ENCODE data around the gene FAM174B.

Gene FAM174B

GRCh38 chr15:92597548-92597947 lies 58.0 kb downstream of the FAM174B start:
- no peak for DNase-seq (ENCODE audit: low read depth)
- no peak for TF ChIP-seq CTCF (conservative IDR thresholded peaks at IDR 0.05; ENCODE audit: control insufficient read depth, insufficient read depth, low read depth, low read length)
- H3K4me3 ChIP-seq (ENCODE audit: control insufficient read depth, low read depth, low read length) = no peak overlapping the region

- no peak for DNase-seq (ENCODE audit: low read depth)
- no peak overlapping the region for H3K4me3 ChIP-seq (ENCODE audit: control insufficient read depth, low read depth, low read length)
- no peak for TF ChIP-seq CTCF (conservative IDR thresholded peaks at IDR 0.05; ENCODE audit: control insufficient read depth, insufficient read depth, low read depth, low read length)
These were observed 59.0 kb downstream of the FAM174B start for GRCh38 chr15:92596623-92597022.

- TF ChIP-seq CTCF (conservative IDR thresholded peaks at IDR 0.05; ENCODE audit: control insufficient read depth, insufficient read depth, low read depth, low read length) = no peak
- no peak for DNase-seq (ENCODE audit: low read depth)
- no peak overlapping the region for H3K4me3 ChIP-seq (ENCODE audit: control insufficient read depth, low read depth, low read length)
These were observed 59.8 kb downstream of the FAM174B start for GRCh38 chr15:92595506-92596381.

- no peak for TF ChIP-seq CTCF (conservative IDR thresholded peaks at IDR 0.05; ENCODE audit: control insufficient read depth, insufficient read depth, low read depth, low read length)
- H3K4me3 ChIP-seq (ENCODE audit: control insufficient read depth, low read depth, low read length) = no peak overlapping the region
- DNase-seq (ENCODE audit: low read depth) = no peak
These were observed 64.3 kb downstream of the FAM174B start for GRCh38 chr15:92591275-92591674.

GRCh38 chr15:92586966-92587365 lies 68.6 kb downstream of the FAM174B start:
- no peak overlapping the region for H3K4me3 ChIP-seq (ENCODE audit: control insufficient read depth, low read depth, low read length)
- no peak for TF ChIP-seq CTCF (conservative IDR thresholded peaks at IDR 0.05; ENCODE audit: control insufficient read depth, insufficient read depth, low read depth, low read length)
- no peak for DNase-seq (ENCODE audit: low read depth)

- no peak for TF ChIP-seq CTCF (conservative IDR thresholded peaks at IDR 0.05; ENCODE audit: control insufficient read depth, insufficient read depth, low read depth, low read length)
- DNase-seq (ENCODE audit: low read depth) = no peak
- H3K4me3 ChIP-seq (ENCODE audit: control insufficient read depth, low read depth, low read length) = no peak overlapping the region
These were observed 69.1 kb downstream of the FAM174B start for GRCh38 chr15:92586383-92586942.
